H1 (cell line): ENCODE results near the gene PLCB4. TPM values are rescaled to one million over a fixed set of nuclear protein-coding genes. Genes with fewer than 3 reads are reported as not detected.

Experiments
- EP300 ChIP-seq, 2 experiments: IDR thresholded peaks; 1 replicate in 1 of 2; 2 replicates in 1 of 2; pipeline ENCODE4 v1.6.1; 2011 to 2012; ENCODE audit warnings: low read depth in 2 of 2, low read length in 2 of 2, mild to moderate bottlenecking in 2 of 2, borderline replicate concordance in 1 of 2, inconsistent platforms in 1 of 2, moderate library complexity in 1 of 2
- GTF2F1 ChIP-seq: IDR thresholded peaks from 2 replicates; pipeline ENCODE4 v1.6.1; 2012; ENCODE audit warnings: low read depth, low read length, improper control_type of control experiment, borderline replicate concordance
- KDM5A ChIP-seq: fragments of 200-600 bp; IDR thresholded peaks from 2 replicates; pipeline ENCODE4 v1.7.1; 2012; ENCODE audit warnings: mild to moderate bottlenecking, low read length, inconsistent platforms, mixed read lengths
- SIN3A ChIP-seq, 2 experiments: IDR thresholded peaks in 1 of 2; conservative IDR thresholded peaks in 1 of 2; 2 replicates each; pipeline ENCODE4 v1.6.1; 2011 to 2012; ENCODE audit warnings: low read length in 2 of 2, improper control_type of control experiment in 1 of 2, low read depth in 1 of 2, mild to moderate bottlenecking in 1 of 2
- SIRT6 ChIP-seq: IDR thresholded peaks from one replicate; pipeline ENCODE4 v1.7.1; 2012; ENCODE audit warnings: low read length, inconsistent platforms
- SP2 ChIP-seq: IDR thresholded peaks from 2 replicates; pipeline ENCODE4 v1.6.1; 2012; ENCODE audit warnings: mild to moderate bottlenecking, low read length, inconsistent platforms
- SP4 ChIP-seq: IDR thresholded peaks from 2 replicates; pipeline ENCODE4 v1.6.1; 2012; ENCODE audit warnings: low read length, inconsistent platforms
- polyA plus RNA-seq, 7 experiments: library from polyadenylated mRNA; depleted of rRNA in 3 of 7; stranded (reverse) in 5 of 7; unstranded in 2 of 7; fragments of >200 nt in 5 of 7; fragments of 200-250 nt in 2 of 7; gene quantifications; 1 replicate in 5 of 7; 2 replicates in 1 of 7; 4 replicates in 1 of 7; pipeline versions ENCODE4 v1.2.1 to v1.2.3, GENCODE V29; 2011 to 2013; ENCODE audit warnings: missing spikeins in 2 of 7, mixed read lengths in 2 of 7
- total RNA-seq: library from RNA; stranded (reverse); fragmentation: NEBNext Ultra II Directional; extraction: Animal tissue kit (Norgen Biotek cat#: 25700); gene quantifications from 2 replicates; pipeline ENCODE4 v1.2.1, GENCODE V29; 2021
- TF ChIP-seq, protein P1 (sequence below): fragments of 300-600 bp; sonication (generic); IDR thresholded peaks from 2 replicates; pipeline ENCODE4 v1.7.1; 2012; ENCODE audit warnings: low read length, moderate library complexity, mild to moderate bottlenecking, inconsistent platforms; ENCODE audit not compliant: insufficient replicate concordance

PLCB4 gene
- total and polyA plus RNA-seq, 2 of the 8 experiments (the other 6 are each of a cell fraction or from before 2014, with no cell fraction given), result 3.2 to 14.1 TPM

- TF ChIP-seq, protein P1, sequence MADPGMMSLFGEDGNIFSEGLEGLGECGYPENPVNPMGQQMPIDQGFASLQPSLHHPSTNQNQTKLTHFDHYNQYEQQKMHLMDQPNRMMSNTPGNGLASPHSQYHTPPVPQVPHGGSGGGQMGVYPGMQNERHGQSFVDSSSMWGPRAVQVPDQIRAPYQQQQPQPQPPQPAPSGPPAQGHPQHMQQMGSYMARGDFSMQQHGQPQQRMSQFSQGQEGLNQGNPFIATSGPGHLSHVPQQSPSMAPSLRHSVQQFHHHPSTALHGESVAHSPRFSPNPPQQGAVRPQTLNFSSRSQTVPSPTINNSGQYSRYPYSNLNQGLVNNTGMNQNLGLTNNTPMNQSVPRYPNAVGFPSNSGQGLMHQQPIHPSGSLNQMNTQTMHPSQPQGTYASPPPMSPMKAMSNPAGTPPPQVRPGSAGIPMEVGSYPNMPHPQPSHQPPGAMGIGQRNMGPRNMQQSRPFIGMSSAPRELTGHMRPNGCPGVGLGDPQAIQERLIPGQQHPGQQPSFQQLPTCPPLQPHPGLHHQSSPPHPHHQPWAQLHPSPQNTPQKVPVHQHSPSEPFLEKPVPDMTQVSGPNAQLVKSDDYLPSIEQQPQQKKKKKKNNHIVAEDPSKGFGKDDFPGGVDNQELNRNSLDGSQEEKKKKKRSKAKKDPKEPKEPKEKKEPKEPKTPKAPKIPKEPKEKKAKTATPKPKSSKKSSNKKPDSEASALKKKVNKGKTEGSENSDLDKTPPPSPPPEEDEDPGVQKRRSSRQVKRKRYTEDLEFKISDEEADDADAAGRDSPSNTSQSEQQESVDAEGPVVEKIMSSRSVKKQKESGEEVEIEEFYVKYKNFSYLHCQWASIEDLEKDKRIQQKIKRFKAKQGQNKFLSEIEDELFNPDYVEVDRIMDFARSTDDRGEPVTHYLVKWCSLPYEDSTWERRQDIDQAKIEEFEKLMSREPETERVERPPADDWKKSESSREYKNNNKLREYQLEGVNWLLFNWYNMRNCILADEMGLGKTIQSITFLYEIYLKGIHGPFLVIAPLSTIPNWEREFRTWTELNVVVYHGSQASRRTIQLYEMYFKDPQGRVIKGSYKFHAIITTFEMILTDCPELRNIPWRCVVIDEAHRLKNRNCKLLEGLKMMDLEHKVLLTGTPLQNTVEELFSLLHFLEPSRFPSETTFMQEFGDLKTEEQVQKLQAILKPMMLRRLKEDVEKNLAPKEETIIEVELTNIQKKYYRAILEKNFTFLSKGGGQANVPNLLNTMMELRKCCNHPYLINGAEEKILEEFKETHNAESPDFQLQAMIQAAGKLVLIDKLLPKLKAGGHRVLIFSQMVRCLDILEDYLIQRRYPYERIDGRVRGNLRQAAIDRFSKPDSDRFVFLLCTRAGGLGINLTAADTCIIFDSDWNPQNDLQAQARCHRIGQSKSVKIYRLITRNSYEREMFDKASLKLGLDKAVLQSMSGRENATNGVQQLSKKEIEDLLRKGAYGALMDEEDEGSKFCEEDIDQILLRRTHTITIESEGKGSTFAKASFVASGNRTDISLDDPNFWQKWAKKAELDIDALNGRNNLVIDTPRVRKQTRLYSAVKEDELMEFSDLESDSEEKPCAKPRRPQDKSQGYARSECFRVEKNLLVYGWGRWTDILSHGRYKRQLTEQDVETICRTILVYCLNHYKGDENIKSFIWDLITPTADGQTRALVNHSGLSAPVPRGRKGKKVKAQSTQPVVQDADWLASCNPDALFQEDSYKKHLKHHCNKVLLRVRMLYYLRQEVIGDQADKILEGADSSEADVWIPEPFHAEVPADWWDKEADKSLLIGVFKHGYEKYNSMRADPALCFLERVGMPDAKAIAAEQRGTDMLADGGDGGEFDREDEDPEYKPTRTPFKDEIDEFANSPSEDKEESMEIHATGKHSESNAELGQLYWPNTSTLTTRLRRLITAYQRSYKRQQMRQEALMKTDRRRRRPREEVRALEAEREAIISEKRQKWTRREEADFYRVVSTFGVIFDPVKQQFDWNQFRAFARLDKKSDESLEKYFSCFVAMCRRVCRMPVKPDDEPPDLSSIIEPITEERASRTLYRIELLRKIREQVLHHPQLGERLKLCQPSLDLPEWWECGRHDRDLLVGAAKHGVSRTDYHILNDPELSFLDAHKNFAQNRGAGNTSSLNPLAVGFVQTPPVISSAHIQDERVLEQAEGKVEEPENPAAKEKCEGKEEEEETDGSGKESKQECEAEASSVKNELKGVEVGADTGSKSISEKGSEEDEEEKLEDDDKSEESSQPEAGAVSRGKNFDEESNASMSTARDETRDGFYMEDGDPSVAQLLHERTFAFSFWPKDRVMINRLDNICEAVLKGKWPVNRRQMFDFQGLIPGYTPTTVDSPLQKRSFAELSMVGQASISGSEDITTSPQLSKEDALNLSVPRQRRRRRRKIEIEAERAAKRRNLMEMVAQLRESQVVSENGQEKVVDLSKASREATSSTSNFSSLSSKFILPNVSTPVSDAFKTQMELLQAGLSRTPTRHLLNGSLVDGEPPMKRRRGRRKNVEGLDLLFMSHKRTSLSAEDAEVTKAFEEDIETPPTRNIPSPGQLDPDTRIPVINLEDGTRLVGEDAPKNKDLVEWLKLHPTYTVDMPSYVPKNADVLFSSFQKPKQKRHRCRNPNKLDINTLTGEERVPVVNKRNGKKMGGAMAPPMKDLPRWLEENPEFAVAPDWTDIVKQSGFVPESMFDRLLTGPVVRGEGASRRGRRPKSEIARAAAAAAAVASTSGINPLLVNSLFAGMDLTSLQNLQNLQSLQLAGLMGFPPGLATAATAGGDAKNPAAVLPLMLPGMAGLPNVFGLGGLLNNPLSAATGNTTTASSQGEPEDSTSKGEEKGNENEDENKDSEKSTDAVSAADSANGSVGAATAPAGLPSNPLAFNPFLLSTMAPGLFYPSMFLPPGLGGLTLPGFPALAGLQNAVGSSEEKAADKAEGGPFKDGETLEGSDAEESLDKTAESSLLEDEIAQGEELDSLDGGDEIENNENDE, result no peak
- no peak for TF ChIP-seq EP300 (IDR thresholded peaks at IDR 0.05; ENCODE audit: borderline replicate concordance in 1 of 2, low read depth in 2 of 2, low read length in 2 of 2)
- no peak for TF ChIP-seq SIRT6
- TF ChIP-seq SIN3A (conservative IDR thresholded peaks at IDR 0.05 in 1 of 2, IDR thresholded peaks at IDR 0.05 in 1 of 2; ENCODE audit: low read depth in 1 of 2, low read length in 2 of 2), result no peak
- TF ChIP-seq SP4, result no peak
- no peak for TF ChIP-seq KDM5A
- TF ChIP-seq GTF2F1, result no peak
- TF ChIP-seq SP2, result no peak
- TF ChIP-seq, all 59 proteins: peak for 0
These were observed 216.7 kb downstream of the PLCB4 start (continued) for GRCh38 chr20:9285617-9286016.
